SK-N-SH treated with all-trans-retinoic acid at 6 μM for 48 hours (cell line): ENCODE data around the gene AGTPBP1.
"Not testable (repeated sequence)": the region's sequence is repeated elsewhere in the genome, so short reads cannot be mapped to it uniquely, and the experiment has no call there.

Source experiments
- ARNTL ChIP-seq: fragments of 450-650 bp; formaldehyde crosslinking; IDR thresholded peaks from 2 replicates; pipeline ENCODE4 v1.5.0; 2020; ENCODE audit warnings: low read depth, mild to moderate bottlenecking, moderate library complexity, borderline replicate concordance
- GLIS3 ChIP-seq: fragments of 250-450 bp; sonication (Bioruptor Pico); IDR thresholded peaks from 2 replicates; pipeline ENCODE4 v1.5.0; 2020; ENCODE audit warnings: mild to moderate bottlenecking, moderate library complexity
- ISL1 ChIP-seq: fragments of 250-450 bp; sonication (Bioruptor Pico); IDR thresholded peaks from 2 replicates; pipeline ENCODE4 v2.1.2; 2022; ENCODE audit warnings: mild to moderate bottlenecking, moderate library complexity
- PATZ1 ChIP-seq: fragments of 250-450 bp; sonication (Bioruptor Pico); IDR thresholded peaks from 2 replicates; pipeline ENCODE4 v1.8.0; 2020; ENCODE audit warnings: mild to moderate bottlenecking, moderate library complexity, borderline replicate concordance

GRCh38 chr9:85756216-85756615 lies 14.5 kb upstream of the AGTPBP1 start:
- not testable (repeated sequence) for TF ChIP-seq GLIS3; PATZ1 (CRISPR knock-in tag); ARNTL; ISL1 (CRISPR knock-in tag)
